Gastroesophageal sphincter (tissue), 3 donors: ENCODE measurements around the gene PLCB1.

Experiments used
- CTCF ChIP-seq, 4 experiments: fragments of 200-600 bp in 2 of 4; fragments of 450-650 bp in 2 of 4; sonication (generic) in 1 of 4; IDR thresholded peaks; one replicate each; pipeline ENCODE4 v1.5.1; 2017 to 2019; ENCODE audit warnings: antibody characterized with exemption in 4 of 4, mild to moderate bottlenecking in 2 of 4, moderate library complexity in 2 of 4
- EP300 ChIP-seq: sonication (generic); formaldehyde crosslinking; IDR thresholded peaks from one replicate; pipeline ENCODE4 v1.6.1; 2017; ENCODE audit warnings: antibody characterized with exemption, mild to moderate bottlenecking
- POLR2A ChIP-seq, 2 donors: fragments of 450-650 bp; IDR thresholded peaks; one replicate each; pipeline ENCODE4 v1.6.1; 2017; ENCODE audit warnings: antibody characterized with exemption in 2 of 2, mild to moderate bottlenecking in 2 of 2, moderate library complexity in 1 of 2
- POLR2AphosphoS5 ChIP-seq: sonication (generic); formaldehyde crosslinking; IDR thresholded peaks from one replicate; pipeline ENCODE4 v1.6.1; 2017; ENCODE audit warnings: antibody characterized with exemption

GRCh38 chr20:8320306-8320705 lies 188.2 kb downstream of the PLCB1 start:
- TF ChIP-seq POLR2AphosphoS5 = no peak
- no peak for TF ChIP-seq CTCF (IDR thresholded peaks at IDR 0.05)
- TF ChIP-seq POLR2A (IDR thresholded peaks at IDR 0.05) = no peak
- no peak for TF ChIP-seq EP300
